BLaER1 treated with 17β-estradiol and CSF1 and Interleukin-3, amounts not matched to agents 10 nM and 100 nM (cell line): ENCODE data around the gene AMPH.

Source experiments
- H3K27ac ChIP-seq, 11 experiments: shearing (Covaris generic); formaldehyde crosslinking; 2 replicates each; pipeline ENCODE4 v1.8.1; 2022
- H3K27me3 ChIP-seq, 11 experiments: shearing (Covaris generic); formaldehyde crosslinking; 2 replicates each; pipeline ENCODE4 v1.8.1; 2022
- H3K36me3 ChIP-seq, 11 experiments: shearing (Covaris generic); formaldehyde crosslinking; 2 replicates each; pipeline ENCODE4 v1.8.1; 2022
- H3K4me1 ChIP-seq, 10 experiments: shearing (Covaris generic); formaldehyde crosslinking; 2 replicates each; pipeline ENCODE4 v1.8.1; 2022
- H3K4me2 ChIP-seq, 11 experiments: shearing (Covaris generic); formaldehyde crosslinking; 2 replicates each; pipeline ENCODE4 v1.8.1; 2022
- H3K4me3 ChIP-seq, 10 experiments: shearing (Covaris generic); formaldehyde crosslinking; 2 replicates each; pipeline ENCODE4 v1.8.1; 2022
- H3K9ac ChIP-seq, 11 experiments: shearing (Covaris generic); formaldehyde crosslinking; 2 replicates each; pipeline ENCODE4 v1.8.1; 2022
- H3K9me3 ChIP-seq, 11 experiments: shearing (Covaris generic); formaldehyde crosslinking; replicated peaks in 1 of 11; 2 replicates each; pipeline ENCODE4 v1.8.1; 2022
- H4K20me1 ChIP-seq, 11 experiments: shearing (Covaris generic); formaldehyde crosslinking; 2 replicates each; pipeline ENCODE4 v1.8.1; 2022
- Cebpa-rat ChIP-seq, 11 experiments: shearing (Covaris generic); IDR thresholded peaks; 2 replicates each; pipeline ENCODE4 v1.8.1; 2022

AMPH gene

DNA sequence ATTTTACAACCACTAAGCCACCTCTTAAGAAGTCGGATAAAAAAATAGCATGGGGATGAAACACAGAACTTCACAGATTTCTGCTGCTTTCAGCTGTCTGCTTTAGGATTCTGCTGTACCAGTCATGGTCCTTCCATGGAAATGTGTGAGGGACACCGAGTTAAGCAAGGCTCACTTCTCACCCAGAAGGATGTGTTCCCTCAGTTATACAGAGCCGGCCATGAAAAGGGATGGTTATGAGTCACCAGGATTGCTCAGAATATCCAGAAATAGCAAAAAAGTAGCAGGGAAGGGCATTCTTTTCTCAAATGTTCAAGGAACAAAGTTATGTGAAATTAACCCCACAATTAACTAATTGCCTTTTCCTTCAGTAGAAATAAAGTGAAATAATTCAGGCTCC is 124.4 kb downstream of the AMPH start:
- H3K9me3 ChIP-seq = no peaks in the 10 kb centered on the region
- H3K4me3 ChIP-seq = no peak overlapping the region
- no peaks in the 10 kb centered on the region for H3K36me3 ChIP-seq
- no peaks in the 10 kb centered on the region for H3K27me3 ChIP-seq
- no peak for TF ChIP-seq Cebpa-rat (IDR thresholded peaks at IDR 0.05)
- no peak overlapping the region for H3K27ac ChIP-seq
- no peak overlapping the region for H3K4me2 ChIP-seq
- no peaks in the 10 kb centered on the region for H4K20me1 ChIP-seq
- no peak overlapping the region for H3K9ac ChIP-seq
- no peaks in the 10 kb centered on the region for H3K4me1 ChIP-seq

DNA sequence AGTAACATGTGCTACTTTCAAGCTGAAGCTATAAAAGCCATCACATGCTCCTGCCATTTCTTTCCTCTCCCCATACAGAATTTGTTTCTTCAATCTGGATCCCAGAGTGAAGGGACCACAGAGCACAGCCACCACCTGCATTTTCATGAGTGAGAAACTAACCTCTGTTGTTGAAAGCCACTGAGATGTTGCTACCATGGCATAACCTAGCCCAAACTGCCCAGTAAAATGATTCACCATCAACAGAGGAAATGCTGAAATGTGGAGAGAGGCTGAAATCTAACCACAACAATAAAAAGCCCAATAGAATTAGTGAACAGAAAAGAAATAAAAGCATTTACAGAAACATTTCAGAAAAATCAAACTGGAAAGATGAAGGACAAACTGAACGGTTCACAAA is 125.2 kb downstream of the AMPH start:
- no peak overlapping the region for H3K4me3 ChIP-seq
- TF ChIP-seq Cebpa-rat (IDR thresholded peaks at IDR 0.05) = no peak
- no peak overlapping the region for H3K9ac ChIP-seq
- H3K9me3 ChIP-seq = no peaks in the 10 kb centered on the region
- no peaks in the 10 kb centered on the region for H3K4me1 ChIP-seq
- H4K20me1 ChIP-seq = no peaks in the 10 kb centered on the region
- no peaks in the 10 kb centered on the region for H3K36me3 ChIP-seq
- H3K27me3 ChIP-seq = no peaks in the 10 kb centered on the region
- H3K4me2 ChIP-seq = no peak overlapping the region
- no peak overlapping the region for H3K27ac ChIP-seq

- Histone ChIP-seq H3K4me1 (no peaks in the 10 kb centered on the region), H3K4me2 (no peak overlapping the region), H3K27me3 (no peaks in the 10 kb centered on the region)
These were observed 126.5 kb downstream of the AMPH start for GRCh38 chr7:38504684-38505083.

GRCh38 chr7:38502848-38503247 is 128.3 kb downstream of the AMPH start:
- H3K4me2 ChIP-seq = no peak overlapping the region
- H3K4me3 ChIP-seq = no peak overlapping the region
- no peaks in the 10 kb centered on the region for H3K9me3 ChIP-seq
- H3K4me1 ChIP-seq = no peaks in the 10 kb centered on the region
- H3K36me3 ChIP-seq = no peaks in the 10 kb centered on the region
- no peak overlapping the region for H3K27ac ChIP-seq
- TF ChIP-seq Cebpa-rat (IDR thresholded peaks at IDR 0.05) = no peak
- H3K27me3 ChIP-seq = no peaks in the 10 kb centered on the region
- no peak overlapping the region for H3K9ac ChIP-seq
- H4K20me1 ChIP-seq = no peaks in the 10 kb centered on the region

More at GRCh38 chr7:38504684-38505083, 126.5 kb downstream of the AMPH start:
- no peak for TF ChIP-seq Cebpa-rat (IDR thresholded peaks at IDR 0.05)
- no peaks in the 10 kb centered on the region for H3K9me3 ChIP-seq
- no peak overlapping the region for H3K4me3 ChIP-seq
- no peaks in the 10 kb centered on the region for H4K20me1 ChIP-seq
- no peak overlapping the region for H3K27ac ChIP-seq
- no peak overlapping the region for H3K9ac ChIP-seq
- no peaks in the 10 kb centered on the region for H3K36me3 ChIP-seq

- Histone ChIP-seq H3K9me3 (no peaks in the 10 kb centered on the region), H4K20me1 (no peaks in the 10 kb centered on the region), H3K9ac (no peak overlapping the region), H3K4me3 (no peak overlapping the region), H3K36me3 (no peaks in the 10 kb centered on the region), H3K27me3 (no peaks in the 10 kb centered on the region), H3K4me2 (no peak overlapping the region), H3K27ac (no peak overlapping the region), H3K4me1 (no peaks in the 10 kb centered on the region)
- TF ChIP-seq Cebpa-rat (IDR thresholded peaks at IDR 0.05) = no peak
These were observed 128.9 kb downstream of the AMPH start for GRCh38 chr7:38502289-38502688.

GRCh38 chr7:38492010-38492409 is 139.2 kb downstream of the AMPH start:
- no peak for TF ChIP-seq Cebpa-rat (IDR thresholded peaks at IDR 0.05)
- H3K4me2 ChIP-seq = no peak overlapping the region
- no peaks in the 10 kb centered on the region for H3K9me3 ChIP-seq
- no peaks in the 10 kb centered on the region for H3K36me3 ChIP-seq
- no peaks in the 10 kb centered on the region for H3K4me1 ChIP-seq
- H3K9ac ChIP-seq = no peak overlapping the region
- no peaks in the 10 kb centered on the region for H3K27me3 ChIP-seq
- no peak overlapping the region for H3K4me3 ChIP-seq
- no peak overlapping the region for H3K27ac ChIP-seq
- no peaks in the 10 kb centered on the region for H4K20me1 ChIP-seq

DNA sequence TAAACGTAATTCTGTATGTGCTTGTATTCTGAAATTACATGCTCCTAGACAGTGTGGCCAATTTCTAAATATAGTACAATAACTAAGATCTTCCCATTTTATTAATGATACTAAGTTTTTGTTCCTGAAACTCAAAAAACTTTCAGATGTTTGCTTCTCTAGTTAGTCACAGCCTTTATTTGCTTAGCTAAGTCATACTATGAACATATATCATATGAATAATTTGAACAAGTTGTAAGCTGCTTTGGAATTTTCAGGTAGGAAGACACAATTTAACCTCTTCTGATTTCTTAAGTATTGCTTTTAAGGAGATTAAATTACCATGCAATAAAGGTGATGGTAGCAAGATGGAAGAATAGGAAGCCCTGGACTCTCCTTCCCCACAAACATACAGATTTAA is 148.7 kb downstream of the AMPH start:
- H3K9ac ChIP-seq = no peak overlapping the region

DNA sequence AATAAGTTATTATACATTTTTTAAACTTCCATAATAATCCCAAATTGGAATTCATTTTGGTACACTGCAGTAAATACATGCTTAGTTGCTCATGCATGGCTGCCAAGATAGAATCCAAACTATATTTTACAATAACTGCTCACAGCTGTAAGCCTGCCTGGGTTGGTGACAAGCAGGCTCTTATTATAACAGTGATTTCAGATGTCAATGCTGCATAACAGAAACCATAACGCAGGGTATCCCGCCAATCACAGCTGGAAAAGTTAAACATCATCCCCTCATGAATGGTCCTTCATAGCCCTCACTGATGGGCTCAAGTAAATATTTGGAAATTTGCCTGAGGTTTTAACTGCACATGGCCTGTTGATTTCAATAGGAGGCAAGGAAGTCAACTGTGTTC is 149.8 kb downstream of the AMPH start:
- H4K20me1 ChIP-seq = no peaks in the 10 kb centered on the region
- H3K4me3 ChIP-seq = no peak overlapping the region
- no peak overlapping the region for H3K9ac ChIP-seq
- no peak overlapping the region for H3K4me2 ChIP-seq
- no peaks in the 10 kb centered on the region for H3K36me3 ChIP-seq
- H3K27ac ChIP-seq = no peak overlapping the region
- no peaks in the 10 kb centered on the region for H3K4me1 ChIP-seq
- H3K9me3 ChIP-seq = peaks cover 0 to 24% (median 6%) of the 10 kb centered on the region in 11 experiments; a peak in 7 of 22 replicates
- no peak for TF ChIP-seq Cebpa-rat (IDR thresholded peaks at IDR 0.05)
- no peaks in the 10 kb centered on the region for H3K27me3 ChIP-seq

More for the DNA sequence above, 148.7 kb downstream of the AMPH start:
- TF ChIP-seq Cebpa-rat (IDR thresholded peaks at IDR 0.05) = no peak
- Histone ChIP-seq H3K27me3 (no peaks in the 10 kb centered on the region), H3K27ac (no peak overlapping the region), H3K36me3 (no peaks in the 10 kb centered on the region), H3K9me3 (peaks cover 0 to 21% (median 6%) of the 10 kb centered on the region in 11 experiments; a peak in 7 of 22 replicates), H3K4me2 (no peak overlapping the region), H3K4me3 (no peak overlapping the region), H4K20me1 (no peaks in the 10 kb centered on the region), H3K4me1 (no peaks in the 10 kb centered on the region)

DNA sequence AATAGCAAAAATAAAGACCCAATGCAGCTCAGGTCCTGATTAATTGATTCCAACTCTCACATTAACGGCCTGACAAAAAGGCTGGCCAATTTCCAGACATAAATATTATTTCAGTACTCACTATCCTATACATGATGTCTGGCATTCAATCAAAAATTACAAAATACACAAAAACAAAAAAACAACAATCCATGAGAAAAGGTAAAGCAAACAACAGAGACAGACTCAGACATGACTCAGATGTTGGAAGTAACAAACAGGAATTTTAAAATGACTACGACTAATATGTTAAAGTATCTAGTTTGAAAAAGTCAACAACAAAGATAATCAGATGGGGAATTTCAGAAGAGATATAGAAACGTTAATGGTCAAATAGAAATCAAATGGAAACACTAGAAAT is 152.8 kb downstream of the AMPH start:
- no peaks in the 10 kb centered on the region for H4K20me1 ChIP-seq
- H3K4me1 ChIP-seq = no peaks in the 10 kb centered on the region
- H3K9ac ChIP-seq = no peak overlapping the region
- no peak overlapping the region for H3K4me3 ChIP-seq
- H3K9me3 ChIP-seq = peaks cover 0 to 17% (median 0%) of the 10 kb centered on the region in 11 experiments; a peak in 7 of 22 replicates
- no peak overlapping the region for H3K27ac ChIP-seq
- H3K27me3 ChIP-seq = no peaks in the 10 kb centered on the region
- TF ChIP-seq Cebpa-rat (IDR thresholded peaks at IDR 0.05) = no peak
- H3K4me2 ChIP-seq = no peak overlapping the region
- H3K36me3 ChIP-seq = no peaks in the 10 kb centered on the region

- TF ChIP-seq Cebpa-rat (IDR thresholded peaks at IDR 0.05) = no peak
These were observed 153.8 kb downstream of the AMPH start for GRCh38 chr7:38477333-38477732.

More at GRCh38 chr7:38477333-38477732, 153.8 kb downstream of the AMPH start:
- Histone ChIP-seq H3K27ac (no peak overlapping the region), H3K4me3 (no peak overlapping the region), H3K4me1 (no peaks in the 10 kb centered on the region), H3K4me2 (no peak overlapping the region), H3K9ac (no peak overlapping the region), H3K36me3 (no peaks in the 10 kb centered on the region), H3K27me3 (no peaks in the 10 kb centered on the region), H3K9me3 (peaks cover 0 to 10% (median 0%) of the 10 kb centered on the region in 11 experiments; a peak in 1 of 22 replicates), H4K20me1 (no peaks in the 10 kb centered on the region)
